Heart left ventricle (tissue), 13 donors: ENCODE measurements around the gene VIT.

Source experiments
- CTCF ChIP-seq, 12 donors: fragments of 200-600 bp; sonication (generic) in 4 of 12; IDR thresholded peaks; one replicate each; pipeline versions ENCODE4 v1.5.0 to v1.8.0; 2018 to 2022; ENCODE audit warnings: antibody characterized with exemption in 12 of 12, mild to moderate bottlenecking in 5 of 12
- POLR2A ChIP-seq, 2 donors: fragments of 450-650 bp; IDR thresholded peaks; one replicate each; pipeline ENCODE4 v1.6.1; 2017; ENCODE audit warnings: antibody characterized with exemption in 2 of 2, mild to moderate bottlenecking in 2 of 2, moderate library complexity in 2 of 2
- donor health status: ischemic (EF 13 %, LVEDD 7.1; RV severe dilation, severe dysfunction).
- donor health status: DM: no; HTN: yes; CAD: no.
- donor health status: DM: no; HTN: no; CAD: no.
- donor health status: ischemic (EF 25% LVEDD 6.9; RV normal size, moderate dysfunction).
- donor health status: ischemic (EF 25% LVEDD 5.7; RV mildly dilated, moderate dysfunction).
- donor health status: ischemic (EF 35%, LVEDD 5.7; RV mildly dilated, moderate dysfunction).
- donor health status: nonischemic (EF 11% LVEDD 7.7; RV severe dilation, severe dysfunction).
- donor health status: DM: yes; HTN: yes; CAD: no.
- donor health status: PGD.
- donor health status: ischemic (EF 29% LVEDD 5.4; RV normal size, mild dysfunction).
- donor health status: nonischemic (EF 23%, LVEDD 6.1; RV moderate dilation, normal function).

DNA sequence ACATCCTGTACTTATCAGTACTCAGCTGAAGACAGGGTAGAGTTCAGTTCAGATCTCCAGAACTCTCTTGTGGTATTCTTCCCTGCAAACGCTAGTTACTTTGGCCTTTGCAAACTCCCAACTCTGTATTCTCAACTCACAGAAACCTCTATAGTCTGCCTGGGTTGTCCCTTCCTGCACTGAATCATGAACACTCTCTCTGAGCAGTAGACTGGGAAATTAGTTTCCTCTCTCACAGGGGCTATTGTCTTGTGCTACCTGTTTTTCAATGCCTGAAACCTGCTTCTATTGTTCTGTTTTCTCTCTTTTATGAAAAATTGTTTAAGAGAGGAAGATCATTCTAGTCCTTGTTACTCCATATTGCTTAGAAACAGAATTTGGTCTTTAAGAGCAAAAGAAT lies 134.7 kb downstream of the VIT start:
- TF ChIP-seq CTCF (IDR thresholded peaks at IDR 0.05) (no peak), POLR2A (IDR thresholded peaks at IDR 0.05) (no peak)
